ENCODE measurements around the gene TTC39B. TPM values are rescaled to one million over a fixed set of nuclear protein-coding genes. Genes with fewer than 3 reads are reported as not detected.

Gene TTC39B
- total RNA-seq, 1 experiment from 2014 or later, result 7.4 TPM

GRCh38 chr9:15156241-15156640 is 150.8 kb downstream of the TTC39B start:
- Histone ChIP-seq H3K4me2 (ENCODE audit: low read length) (no peak overlapping the region), H3K36me3 (ENCODE audit: control insufficient read depth in 1 of 2, insufficient read depth in 2 of 2, low read length in 2 of 2) (no peaks in the 10 kb centered on the region), H3K4me3 (replicated peaks in 1 of 2; ENCODE audit: low read depth in 1 of 2, low read length in 2 of 2) (no peak overlapping the region), H2AFZ (ENCODE audit: low read depth, low read length, poor library complexity, severe bottlenecking) (no peak overlapping the region), H3K27ac (ENCODE audit: low read depth, low read length) (no peak overlapping the region), H3K79me2 (ENCODE audit: insufficient read depth, low read length) (no peaks in the 10 kb centered on the region), H3K9me2 (ENCODE audit: insufficient read depth) (no peaks in the 10 kb centered on the region), H3K9ac (ENCODE audit: low read length) (no peak overlapping the region), H4K20me1 (ENCODE audit: insufficient read depth) (no peaks in the 10 kb centered on the region), H3K27me3 (ENCODE audit: insufficient read depth, low read length) (no peaks in the 10 kb centered on the region), H3K4me1 (ENCODE audit: control insufficient read depth in 1 of 2, insufficient read depth in 2 of 2, low read length in 2 of 2) (no peaks in the 10 kb centered on the region), H3K9me3 (ENCODE audit: control insufficient read depth in 1 of 2, insufficient read depth in 1 of 2, low read depth in 1 of 2, low read length in 2 of 2) (no peaks in the 10 kb centered on the region)
- ChIA-PET POLR2A (no interaction called here), RAD21 (ENCODE audit: low non-redundant PET in 1 of 2, low total read pairs in 2 of 2, uncharacterized antibody in 2 of 2, unreplicated experiment in 2 of 2) (no interaction called here), CTCF (no interaction called here)
- TF ChIP-seq ZNF274 (IDR thresholded peaks at IDR 0.05; ENCODE audit: low read depth, low read length) (no peak), POLR2A (IDR thresholded peaks at IDR 0.05; ENCODE audit: borderline replicate concordance, extremely low read depth, insufficient read depth, insufficient read length) (no peak)
- ATAC-seq, result no peak
- intact Hi-C loops (cut with micrococcal nuclease), result no loop called here
- BruUV-seq (replicated peaks), result no TSS peak
- DNase-seq (ENCODE audit: low read depth, low spot score), result no peak

DNA sequence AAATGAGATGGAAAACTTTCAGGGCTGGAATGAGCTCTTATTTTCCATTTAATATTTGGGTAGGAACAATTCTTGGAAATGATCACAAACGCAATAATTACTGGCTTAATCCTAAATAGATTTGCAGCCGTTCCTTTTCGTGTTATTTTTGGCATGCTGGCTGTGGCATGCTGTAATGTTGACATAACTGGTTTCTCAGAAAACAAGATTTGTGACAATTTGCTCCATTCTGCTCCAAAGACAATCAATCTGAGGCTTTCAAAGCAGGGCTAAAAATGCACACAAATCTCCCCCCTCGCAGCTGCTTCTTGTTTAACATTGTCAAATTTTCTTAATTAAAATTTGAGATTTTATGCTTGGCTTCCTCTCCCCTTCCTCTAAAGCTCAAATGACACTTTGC is 151.2 kb downstream of the TTC39B start:
- DNase-seq (ENCODE audit: low read depth, low spot score), result no peak
- ChIA-PET POLR2A (no interaction called here), CTCF (no interaction called here), RAD21 (ENCODE audit: low non-redundant PET in 1 of 2, low total read pairs in 2 of 2, uncharacterized antibody in 2 of 2, unreplicated experiment in 2 of 2) (no interaction called here)
- no peak for ATAC-seq
- no peak overlapping the region for H3K27ac ChIP-seq (ENCODE audit: low read depth, low read length)
- H3K4me3 ChIP-seq (replicated peaks in 1 of 2; ENCODE audit: low read depth in 1 of 2, low read length in 2 of 2), result no peak overlapping the region
- H4K20me1 ChIP-seq (ENCODE audit: insufficient read depth), result no peaks in the 10 kb centered on the region
- no peak overlapping the region for H3K4me2 ChIP-seq (ENCODE audit: low read length)
- H3K9me2 ChIP-seq (ENCODE audit: insufficient read depth), result no peaks in the 10 kb centered on the region
- H3K9me3 ChIP-seq (ENCODE audit: control insufficient read depth in 1 of 2, insufficient read depth in 1 of 2, low read depth in 1 of 2, low read length in 2 of 2), result no peaks in the 10 kb centered on the region
- H3K79me2 ChIP-seq (ENCODE audit: insufficient read depth, low read length), result no peaks in the 10 kb centered on the region
- TF ChIP-seq ZBTB33 (IDR thresholded peaks at IDR 0.05; ENCODE audit: extremely low read depth, insufficient replicate concordance, low read length) (no peak), FOSL1 (IDR thresholded peaks at IDR 0.05; ENCODE audit: low read depth) (no peak), CEBPB (IDR thresholded peaks at IDR 0.05; ENCODE audit: low read depth) (no peak), SRF (IDR thresholded peaks at IDR 0.05; ENCODE audit: low read depth) (no peak), EZH2 (IDR thresholded peaks at IDR 0.05) (no peak), REST (IDR thresholded peaks at IDR 0.05; ENCODE audit: low read depth) (no peak), SP1 (IDR thresholded peaks at IDR 0.05; ENCODE audit: low read depth) (no peak), POLR2A (IDR thresholded peaks at IDR 0.05; ENCODE audit: borderline replicate concordance, extremely low read depth, insufficient read depth, insufficient read length) (no peak), MAX (IDR thresholded peaks at IDR 0.05) (no peak), ZNF274 (IDR thresholded peaks at IDR 0.05; ENCODE audit: low read depth, low read length) (no peak)
- TF ChIP-seq, protein P1, sequence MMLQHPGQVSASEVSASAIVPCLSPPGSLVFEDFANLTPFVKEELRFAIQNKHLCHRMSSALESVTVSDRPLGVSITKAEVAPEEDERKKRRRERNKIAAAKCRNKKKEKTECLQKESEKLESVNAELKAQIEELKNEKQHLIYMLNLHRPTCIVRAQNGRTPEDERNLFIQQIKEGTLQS (IDR thresholded peaks at IDR 0.05), result no peak
- no peak overlapping the region for H3K9ac ChIP-seq (ENCODE audit: low read length)
- no peaks in the 10 kb centered on the region for H3K4me1 ChIP-seq (ENCODE audit: control insufficient read depth in 1 of 2, insufficient read depth in 2 of 2, low read length in 2 of 2)
- no peaks in the 10 kb centered on the region for H3K27me3 ChIP-seq (ENCODE audit: insufficient read depth, low read length)
- BruUV-seq (replicated peaks), result no TSS peak
- intact Hi-C loops (cut with micrococcal nuclease), result no loop called here
- H2AFZ ChIP-seq (ENCODE audit: low read depth, low read length, poor library complexity, severe bottlenecking), result no peak overlapping the region
- no peaks in the 10 kb centered on the region for H3K36me3 ChIP-seq (ENCODE audit: control insufficient read depth in 1 of 2, insufficient read depth in 2 of 2, low read length in 2 of 2)
